Stimulated activated CD4-positive, alpha-beta T cell treated with anti-CD3 and anti-CD28 coated beads, Interleukin-1b, Interleukin-23, amount 100 ng/mL, for 4 hours (primary cell): Measurements from ENCODE around the gene HNRNPUL2.
A peak's percentile ranks its signal among the peaks of the same experiment; 100 is the strongest.
"Not testable (repeated sequence)": the region's sequence is repeated elsewhere in the genome, so short reads cannot be mapped to it uniquely, and the experiment has no call there.

Source experiments
- DNase-seq, 2 donors: peaks; one replicate each; pipeline ENCODE4 v3.0.0-alpha.2; 2020; ENCODE audit warnings: low read depth in 2 of 2

HNRNPUL2 gene

GRCh38 chr11:62703921-62704320 lies 23.3 kb downstream of the HNRNPUL2 start:
- not testable (repeated sequence) for DNase-seq

DNA sequence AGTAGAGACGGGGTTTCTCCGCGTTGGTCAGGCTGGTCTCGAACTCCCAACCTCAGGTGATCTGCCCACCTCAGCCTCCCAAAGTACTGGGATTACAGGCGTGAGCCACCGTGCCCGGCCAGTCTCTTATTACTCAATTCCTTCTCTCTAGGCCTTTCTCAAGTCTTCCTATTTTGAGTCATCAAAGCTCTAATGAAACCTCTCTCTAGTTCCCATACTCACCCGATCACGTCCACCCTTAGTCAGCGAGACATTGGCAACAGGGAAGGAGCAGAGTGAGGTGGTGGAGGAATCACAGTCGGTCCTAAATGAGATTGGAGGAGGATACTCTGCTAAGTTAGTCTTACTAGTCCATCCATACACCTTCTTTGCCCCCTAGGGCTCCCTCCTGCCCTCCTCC lies 25.0 kb downstream of the HNRNPUL2 start:
- DNase-seq, result no peak

- DNase-seq, result peak; percentile 61 to 71
Observed at GRCh38 chr11:62694455-62695167, 32.6 kb downstream of the HNRNPUL2 start.

DNA sequence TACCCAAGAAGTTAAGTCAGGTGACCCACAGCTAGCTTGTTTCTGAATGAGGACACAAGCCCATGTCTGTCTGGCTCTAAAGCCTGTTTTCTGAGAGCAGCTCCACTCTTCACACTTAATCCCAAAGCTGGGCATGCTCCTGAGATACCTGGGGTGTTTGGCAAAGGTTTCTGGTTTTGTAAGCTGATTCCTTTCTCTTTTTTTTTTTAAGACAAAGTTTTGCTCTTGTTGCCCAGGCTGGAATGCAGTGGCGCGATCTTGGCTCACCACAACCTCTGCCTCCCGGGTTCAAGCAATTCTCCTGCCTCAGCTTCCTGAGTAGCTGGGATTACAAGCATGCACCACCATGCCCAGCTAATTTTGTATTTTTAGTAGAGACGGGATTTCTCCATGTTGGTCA lies 33.6 kb downstream of the HNRNPUL2 start:
- DNase-seq, result not testable (repeated sequence)

GRCh38 chr11:62689421-62690183 lies 37.7 kb downstream of the HNRNPUL2 start, which contains the start of gene LRRN4CL:
TSS of gene LRRN4CL (minus strand) at chr11:62689530. CDS start at chr11:62688508, 1,022 bp downstream.
- DNase-seq, result no peak

DNA sequence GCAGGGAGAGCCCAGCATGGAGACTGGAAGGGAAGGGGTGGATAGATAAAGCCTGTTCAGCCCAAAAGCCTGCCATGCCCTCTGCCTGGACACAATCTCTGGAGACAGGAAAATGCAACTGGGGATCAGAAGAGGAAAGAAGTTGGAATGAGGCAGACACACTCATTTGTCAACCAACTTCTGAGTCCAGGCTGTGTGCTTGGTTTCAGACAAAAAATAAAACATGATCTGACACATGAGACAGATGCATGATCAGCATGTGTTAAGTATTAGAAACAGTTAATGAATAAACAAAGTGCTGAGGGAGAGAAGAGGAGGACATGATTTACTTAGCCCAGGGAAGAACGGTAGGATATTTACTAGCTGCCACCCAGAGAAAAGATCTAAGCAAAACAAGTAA lies 38.8 kb downstream of the HNRNPUL2 start:
- no peak for DNase-seq

- no peak for DNase-seq
Observed at GRCh38 chr11:62687508-62688396, 39.5 kb downstream of the HNRNPUL2 start.

DNA sequence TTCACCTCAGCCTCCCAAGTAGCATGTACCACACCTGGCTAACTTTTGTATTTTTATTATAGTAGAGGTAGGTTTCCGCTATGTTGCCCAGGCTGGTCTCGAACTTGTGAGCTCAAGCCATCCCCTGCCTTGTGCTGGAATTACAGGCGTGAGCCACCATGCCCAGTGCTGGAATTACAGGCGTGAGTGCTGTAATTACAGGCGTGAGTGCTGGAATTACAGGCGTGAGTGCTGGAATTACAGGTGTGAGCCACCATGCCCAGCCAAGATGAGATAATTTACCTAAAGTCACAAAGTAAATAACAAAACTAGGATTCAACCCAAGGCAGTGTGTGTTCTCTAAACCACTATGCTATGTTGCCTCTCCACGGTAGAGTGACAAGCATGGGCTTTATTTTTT lies 44.7 kb downstream of the HNRNPUL2 start:
- no peak for DNase-seq

- DNase-seq, result peak in 1 of 2 donors; percentile 23
Observed at GRCh38 chr11:62680825-62681240, 46.4 kb downstream of the HNRNPUL2 start.

GRCh38 chr11:62678770-62679696 lies 48.2 kb downstream of the HNRNPUL2 start, which contains the start of gene UBXN1:
TSS of gene UBXN1 (minus strand) at chr11:62679073. CDS start at chr11:62678923, 150 bp downstream.
- peak; percentile 74 to 78 for DNase-seq

GRCh38 chr11:62678433-62678769 lies 48.9 kb downstream of the HNRNPUL2 start:
- DNase-seq, result no peak

DNA sequence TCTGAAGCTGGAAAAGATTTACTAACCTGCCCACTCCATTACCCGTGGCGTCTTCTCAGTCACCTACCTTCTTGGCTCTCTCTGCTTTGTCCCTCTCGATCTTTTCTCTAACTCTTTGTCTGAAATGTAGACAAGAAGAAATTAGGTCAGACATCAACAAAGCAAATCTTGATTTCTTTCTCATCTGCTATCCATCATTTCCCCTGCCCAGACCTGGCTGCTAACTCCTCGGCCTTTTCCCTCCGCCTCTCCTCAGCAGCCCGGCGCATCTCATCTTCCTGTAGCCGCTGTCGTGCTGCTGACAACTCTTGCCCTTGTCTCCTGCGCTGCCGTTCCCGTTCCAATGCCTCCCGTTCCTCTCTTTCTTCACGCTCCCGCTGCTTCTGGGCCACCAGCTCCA lies 49.5 kb downstream of the HNRNPUL2 start:
- DNase-seq, result no peak

GRCh38 chr11:62677156-62677555 lies 50.1 kb downstream of the HNRNPUL2 start:
- DNase-seq, result no peak

DNA sequence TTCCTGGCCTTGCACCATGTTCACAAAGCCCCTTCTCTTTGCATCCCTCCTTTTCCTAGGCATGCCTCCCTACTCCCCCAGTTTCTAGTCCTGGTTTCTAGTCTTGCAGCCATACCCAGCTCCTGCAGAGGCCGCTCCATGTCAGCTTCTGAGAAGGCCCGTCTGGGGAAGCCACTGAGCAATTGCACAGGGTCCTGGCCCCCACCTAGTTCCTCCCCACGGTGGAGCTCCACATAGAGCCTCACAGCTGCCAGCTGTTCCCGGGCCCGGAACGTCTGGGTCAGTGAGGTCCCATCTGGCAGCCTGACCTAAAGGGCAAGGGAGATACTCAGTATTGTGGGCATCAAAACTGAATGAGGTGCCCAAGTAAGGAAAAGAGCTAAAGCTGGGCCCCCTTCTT lies 50.6 kb downstream of the HNRNPUL2 start:
- DNase-seq, result no peak

- not testable (repeated sequence) for DNase-seq
Observed at GRCh38 chr11:62675415-62675814, 51.8 kb downstream of the HNRNPUL2 start.

DNA sequence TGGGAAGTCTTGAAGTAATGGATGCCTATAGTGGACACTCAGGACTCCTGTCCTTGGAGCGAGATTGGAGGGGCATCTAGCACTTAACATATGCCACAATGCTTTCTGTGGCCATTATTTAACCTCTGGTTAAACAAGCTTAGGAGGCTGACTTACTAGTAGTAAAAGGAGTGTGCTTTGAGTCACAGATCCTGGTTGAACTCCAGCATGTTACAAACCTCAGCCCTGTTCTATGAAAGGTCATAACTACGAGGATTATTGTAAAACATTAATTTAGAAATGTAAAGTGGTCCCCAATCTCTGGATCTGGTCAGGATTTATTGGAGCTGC lies 54.1 kb downstream of the HNRNPUL2 start:
- no peak for DNase-seq

DNA sequence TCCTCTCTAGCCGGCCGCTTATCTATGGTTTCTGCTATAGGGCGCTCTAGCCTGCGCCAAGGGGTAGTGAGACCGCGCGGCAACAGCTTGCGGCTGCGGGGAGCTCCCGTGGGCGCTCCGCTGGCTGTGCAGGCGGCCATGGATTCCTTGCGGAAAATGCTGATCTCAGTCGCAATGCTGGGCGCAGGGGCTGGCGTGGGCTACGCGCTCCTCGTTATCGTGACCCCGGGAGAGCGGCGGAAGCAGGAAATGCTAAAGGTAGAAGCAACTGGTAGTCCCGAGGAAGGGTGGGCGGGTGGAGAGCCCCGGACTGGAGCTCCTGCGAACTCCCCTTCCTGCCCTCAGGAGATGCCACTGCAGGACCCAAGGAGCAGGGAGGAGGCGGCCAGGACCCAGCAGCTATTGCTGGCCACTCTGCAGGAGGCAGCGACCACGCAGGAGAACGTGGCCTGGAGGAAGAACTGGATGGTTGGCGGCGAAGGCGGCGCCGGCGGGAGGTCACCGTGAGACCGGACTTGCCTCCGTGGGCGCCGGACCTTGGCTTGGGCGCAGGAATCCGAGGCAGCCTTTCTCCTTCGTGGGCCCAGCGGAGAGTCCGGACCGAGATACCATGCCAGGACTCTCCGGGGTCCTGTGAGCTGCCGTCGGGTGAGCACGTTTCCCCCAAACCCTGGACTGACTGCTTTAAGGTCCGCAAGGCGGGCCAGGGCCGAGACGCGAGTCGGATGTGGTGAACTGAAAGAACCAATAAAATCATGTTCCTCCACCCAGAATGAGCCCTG lies 55.5 kb downstream of the HNRNPUL2 start, which contains the start of the genes LBHD1 and UQCC3:
Gene LBHD1 (minus strand): TSS at position 660 of the 782 bp plus-strand sequence. CDS start 2,236 bp downstream, outside the sequence.
Gene UQCC3 (plus strand): TSS at position 66 of the 782 bp plus-strand sequence. CDS start 73 bp downstream, at position 139.
- DNase-seq, result peak; percentile 63 to 67

GRCh38 chr11:62671236-62671607 lies 56.0 kb downstream of the HNRNPUL2 start:
- DNase-seq, result no peak

DNA sequence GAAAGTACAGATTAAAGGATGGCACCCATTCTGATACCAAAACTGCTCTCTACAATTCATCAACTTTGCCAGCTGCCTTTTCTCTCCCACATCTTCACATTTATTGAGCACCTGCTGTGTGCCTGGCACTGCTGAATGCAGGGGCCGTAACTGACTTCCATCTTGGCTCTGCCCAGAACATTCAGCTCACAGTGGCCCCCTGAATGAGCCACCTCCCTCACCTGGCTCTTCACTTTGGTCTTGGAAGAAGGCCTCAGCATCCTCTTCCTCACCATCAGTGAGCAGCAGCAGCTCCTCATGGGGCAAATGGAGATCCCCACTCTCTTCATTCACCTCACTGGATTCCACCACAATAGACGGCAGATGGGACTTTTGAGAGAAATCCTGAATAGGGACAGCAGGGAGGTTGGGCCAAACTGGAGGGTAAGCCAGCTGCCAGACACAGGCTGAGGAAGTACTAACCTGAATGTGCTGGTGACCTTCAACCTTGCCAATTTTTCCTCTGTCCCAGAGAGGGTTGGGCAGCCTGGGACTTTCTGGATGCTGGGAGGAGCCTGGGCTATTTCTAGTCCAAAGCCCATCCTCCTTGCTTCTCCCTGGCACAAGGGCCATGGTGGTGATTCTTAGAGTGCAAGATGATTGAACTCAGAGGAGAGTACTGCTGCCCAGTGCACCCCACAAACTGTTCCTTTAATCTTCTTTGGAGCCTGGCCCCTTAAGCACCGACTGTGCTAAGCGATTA lies 57.7 kb downstream of the HNRNPUL2 start:
- no peak for DNase-seq
